ENCODE measurements around the gene CINP. TPM values are rescaled to one million over a fixed set of nuclear protein-coding genes. Genes with fewer than 3 reads are reported as not detected.

The CINP gene
- total RNA-seq (2014; rRNA removed; shearing (Covaris generic); ENCODE audit: low replicate concordance) = 30.6 and 48.4 TPM in 2 replicates

- in situ Hi-C loops (cut with HindIII; ENCODE audit: low pct_unique_long_range_greater_than_20kb, low sequenced_read_pairs) = no loop called here
- DNase-seq (ENCODE audit: low read depth) = peak; percentile 73
Observed at GRCh38 chr14:102362545-102363181, at the start of gene CINP, which contains the start of gene TECPR2. Gene CINP (minus strand): TSS chr14:102362890. CDS start chr14:102362851, 39 bp downstream. Gene TECPR2 (plus strand): TSS chr14:102362941. CDS start chr14:102376722, 13,781 bp downstream.

- in situ Hi-C loops (cut with HindIII; ENCODE audit: low pct_unique_long_range_greater_than_20kb, low sequenced_read_pairs) = no loop called here
- no peak for DNase-seq (ENCODE audit: low read depth)
Observed at GRCh38 chr14:102408724-102409123, 46.0 kb upstream of the CINP start.

GRCh38 chr14:102407258-102407657 is 44.6 kb upstream of the CINP start:
- in situ Hi-C loops (cut with HindIII; ENCODE audit: low pct_unique_long_range_greater_than_20kb, low sequenced_read_pairs) = no loop called here
- no peak for DNase-seq (ENCODE audit: low read depth)

- peak; percentile 6 for DNase-seq (ENCODE audit: low read depth)
- in situ Hi-C loops (cut with HindIII; ENCODE audit: low pct_unique_long_range_greater_than_20kb, low sequenced_read_pairs) = no loop called here
Observed at GRCh38 chr14:102403028-102403427, 40.3 kb upstream of the CINP start.

- no peak for DNase-seq (ENCODE audit: low read depth)
- in situ Hi-C loops (cut with HindIII; ENCODE audit: low pct_unique_long_range_greater_than_20kb, low sequenced_read_pairs) = no loop called here
Observed at GRCh38 chr14:102396521-102396920, 33.8 kb upstream of the CINP start.

GRCh38 chr14:102394717-102395375 is 32.2 kb upstream of the CINP start:
- in situ Hi-C loops (cut with HindIII; ENCODE audit: low pct_unique_long_range_greater_than_20kb, low sequenced_read_pairs) = no loop called here
- no peak for DNase-seq (ENCODE audit: low read depth)

GRCh38 chr14:102392506-102392905 is 29.8 kb upstream of the CINP start:
- DNase-seq (ENCODE audit: low read depth) = no peak
- in situ Hi-C loops (cut with HindIII; ENCODE audit: low pct_unique_long_range_greater_than_20kb, low sequenced_read_pairs) = no loop called here

GRCh38 chr14:102390064-102390855 is 27.6 kb upstream of the CINP start:
- in situ Hi-C loops (cut with HindIII; ENCODE audit: low pct_unique_long_range_greater_than_20kb, low sequenced_read_pairs) = no loop called here

GRCh38 chr14:102389246-102389645 is 26.6 kb upstream of the CINP start:
- in situ Hi-C loops (cut with HindIII; ENCODE audit: low pct_unique_long_range_greater_than_20kb, low sequenced_read_pairs) = no loop called here
- no peak for DNase-seq (ENCODE audit: low read depth)

More at GRCh38 chr14:102390064-102390855, 27.6 kb upstream of the CINP start:
- no peak for DNase-seq (ENCODE audit: low read depth)

- no peak for DNase-seq (ENCODE audit: low read depth)
- in situ Hi-C loops (cut with HindIII; ENCODE audit: low pct_unique_long_range_greater_than_20kb, low sequenced_read_pairs) = no loop called here
Observed at GRCh38 chr14:102387086-102387485, 24.4 kb upstream of the CINP start.

- DNase-seq (ENCODE audit: low read depth) = no peak
- in situ Hi-C loops (cut with HindIII; ENCODE audit: low pct_unique_long_range_greater_than_20kb, low sequenced_read_pairs) = no loop called here
Observed at GRCh38 chr14:102378830-102379229, 16.1 kb upstream of the CINP start.

GRCh38 chr14:102377696-102378095 is 15.0 kb upstream of the CINP start:
- in situ Hi-C loops (cut with HindIII; ENCODE audit: low pct_unique_long_range_greater_than_20kb, low sequenced_read_pairs) = no loop called here
- no peak for DNase-seq (ENCODE audit: low read depth)

GRCh38 chr14:102375119-102375518 is 12.4 kb upstream of the CINP start:
- DNase-seq (ENCODE audit: low read depth) = no peak
- in situ Hi-C loops (cut with HindIII; ENCODE audit: low pct_unique_long_range_greater_than_20kb, low sequenced_read_pairs) = no loop called here

- in situ Hi-C loops (cut with HindIII; ENCODE audit: low pct_unique_long_range_greater_than_20kb, low sequenced_read_pairs) = no loop called here
- DNase-seq (ENCODE audit: low read depth) = no peak
Observed at GRCh38 chr14:102374264-102374663, 11.6 kb upstream of the CINP start.

- in situ Hi-C loops (cut with HindIII; ENCODE audit: low pct_unique_long_range_greater_than_20kb, low sequenced_read_pairs) = no loop called here
- DNase-seq (ENCODE audit: low read depth) = no peak
Observed at GRCh38 chr14:102373110-102373509, 10.4 kb upstream of the CINP start.

- DNase-seq (ENCODE audit: low read depth) = no peak
- in situ Hi-C loops (cut with HindIII; ENCODE audit: low pct_unique_long_range_greater_than_20kb, low sequenced_read_pairs) = no loop called here
Observed at GRCh38 chr14:102371361-102371760, 8.7 kb upstream of the CINP start.

- DNase-seq (ENCODE audit: low read depth) = no peak
- in situ Hi-C loops (cut with HindIII; ENCODE audit: low pct_unique_long_range_greater_than_20kb, low sequenced_read_pairs) = no loop called here
Observed at GRCh38 chr14:102370305-102370809, 7.7 kb upstream of the CINP start.

- in situ Hi-C loops (cut with HindIII; ENCODE audit: low pct_unique_long_range_greater_than_20kb, low sequenced_read_pairs) = no loop called here
- no peak for DNase-seq (ENCODE audit: low read depth)
Observed at GRCh38 chr14:102363182-102363943, 673 bp upstream of the CINP start.
